ENCODE results near the gene KLHL5.

Gene KLHL5

GRCh38 chr4:39036172-39036571, 25.9 kb upstream of the KLHL5 start:
- Mint-ChIP-seq H3K36me3 (no peaks in the 10 kb centered on the region), H3K4me1 (peaks cover 14 to 53% of the 10 kb centered on the region in 2 donors), H3K27me3 (no peaks in the 10 kb centered on the region), H3K9me3 (no peaks in the 10 kb centered on the region), H3K27ac (no peak overlapping the region), H3K4me3 (no peak overlapping the region)
- ATAC-seq (replicated peaks), result no peak
- no peak for DNase-seq

GRCh38 chr4:39037491-39037825, 24.6 kb upstream of the KLHL5 start:
- no peaks in the 10 kb centered on the region for H3K9me3 Mint-ChIP-seq
- peaks cover 17 to 58% of the 10 kb centered on the region in 2 donors for H3K4me1 Mint-ChIP-seq
- no peak for ATAC-seq (replicated peaks)
- no peaks in the 10 kb centered on the region for H3K27me3 Mint-ChIP-seq
- no peaks in the 10 kb centered on the region for H3K36me3 Mint-ChIP-seq
- no peak overlapping the region for H3K4me3 Mint-ChIP-seq
- H3K27ac Mint-ChIP-seq, result peak overlapping the region; percentile 85
- no peak for DNase-seq

- Mint-ChIP-seq H3K9me3 (no peaks in the 10 kb centered on the region), H3K4me3 (no peak overlapping the region), H3K27me3 (no peaks in the 10 kb centered on the region), H3K27ac (peak overlapping the region; percentile 85), H3K4me1 (peaks cover 18 to 56% of the 10 kb centered on the region in 2 donors), H3K36me3 (no peaks in the 10 kb centered on the region)
- no peak for DNase-seq
- no peak for ATAC-seq (replicated peaks)
These were observed 24.1 kb upstream of the KLHL5 start for GRCh38 chr4:39037941-39038340.

GRCh38 chr4:39039108-39039507, 22.9 kb upstream of the KLHL5 start:
- Mint-ChIP-seq H3K27me3 (no peaks in the 10 kb centered on the region), H3K27ac (no peak overlapping the region), H3K9me3 (no peaks in the 10 kb centered on the region), H3K4me3 (no peak overlapping the region), H3K4me1 (peaks cover 27 to 59% of the 10 kb centered on the region in 2 donors), H3K36me3 (no peaks in the 10 kb centered on the region)
- no peak for ATAC-seq (replicated peaks)
- DNase-seq, result no peak

GRCh38 chr4:39042366-39042765, 19.7 kb upstream of the KLHL5 start:
- DNase-seq (no peak), ATAC-seq (replicated peaks) (no peak)
- no peaks in the 10 kb centered on the region for H3K27me3 Mint-ChIP-seq
- H3K4me3 Mint-ChIP-seq, result peak overlapping the region in 1 of 2 donors; percentile 0
- H3K36me3 Mint-ChIP-seq, result peaks cover 4 to 5% of the 10 kb centered on the region in 2 donors
- peaks cover 27 to 60% of the 10 kb centered on the region in 2 donors for H3K4me1 Mint-ChIP-seq
- H3K27ac Mint-ChIP-seq, result peak overlapping the region; percentile 15
- no peaks in the 10 kb centered on the region for H3K9me3 Mint-ChIP-seq

GRCh38 chr4:39043058-39043860, 18.8 kb upstream of the KLHL5 start:
- DNase-seq (no peak), ATAC-seq (replicated peaks) (no peak)
- Mint-ChIP-seq H3K4me1 (peaks cover 26 to 60% of the 10 kb centered on the region in 2 donors), H3K27ac (peak overlapping the region; percentile 95), H3K27me3 (no peaks in the 10 kb centered on the region), H3K36me3 (peaks cover 4 to 12% of the 10 kb centered on the region in 2 donors), H3K9me3 (no peaks in the 10 kb centered on the region), H3K4me3 (peak overlapping the region; percentile 85 to 86)

GRCh38 chr4:39043861-39044363, 18.1 kb upstream of the KLHL5 start:
- no peak for DNase-seq
- Mint-ChIP-seq H3K36me3 (peaks cover 4 to 15% of the 10 kb centered on the region in 2 donors), H3K9me3 (no peaks in the 10 kb centered on the region), H3K4me3 (peak overlapping the region; percentile 85 to 86), H3K27me3 (no peaks in the 10 kb centered on the region), H3K4me1 (peaks cover 29 to 62% of the 10 kb centered on the region in 2 donors), H3K27ac (peak overlapping the region; percentile 95)
- peak; percentile 28 to 35 for ATAC-seq (replicated peaks)

- DNase-seq, result peak; percentile 94
- H3K4me3 Mint-ChIP-seq, result peak overlapping the region; percentile 85 to 86
- no peaks in the 10 kb centered on the region for H3K9me3 Mint-ChIP-seq
- H3K27me3 Mint-ChIP-seq, result no peaks in the 10 kb centered on the region
- H3K27ac Mint-ChIP-seq, result peak overlapping the region; percentile 95
- ATAC-seq (replicated peaks), result peak; percentile 85 to 87
- peaks cover 29 to 58% of the 10 kb centered on the region in 2 donors for H3K4me1 Mint-ChIP-seq
- H3K36me3 Mint-ChIP-seq, result peaks cover 4 to 15% of the 10 kb centered on the region in 2 donors
These were observed 17.6 kb upstream of the KLHL5 start for GRCh38 chr4:39044364-39044955.

GRCh38 chr4:39044956-39045826, 16.8 kb upstream of the KLHL5 start:
- peak overlapping the region; percentile 95 for H3K27ac Mint-ChIP-seq
- ATAC-seq (replicated peaks) (peak; percentile 35 to 38), DNase-seq (no peak)
- no peaks in the 10 kb centered on the region for H3K9me3 Mint-ChIP-seq
- H3K36me3 Mint-ChIP-seq, result peaks cover 4 to 15% of the 10 kb centered on the region in 2 donors
- H3K4me1 Mint-ChIP-seq, result peaks cover 29 to 54% of the 10 kb centered on the region in 2 donors
- no peaks in the 10 kb centered on the region for H3K27me3 Mint-ChIP-seq
- H3K4me3 Mint-ChIP-seq, result peak overlapping the region; percentile 85 to 90

- ATAC-seq (replicated peaks) (no peak), DNase-seq (no peak)
- H3K9me3 Mint-ChIP-seq, result no peaks in the 10 kb centered on the region
- peaks cover 4 to 18% of the 10 kb centered on the region in 2 donors for H3K36me3 Mint-ChIP-seq
- H3K4me1 Mint-ChIP-seq, result peaks cover 33 to 59% of the 10 kb centered on the region in 2 donors
- no peaks in the 10 kb centered on the region for H3K27me3 Mint-ChIP-seq
- H3K27ac Mint-ChIP-seq, result peak overlapping the region; percentile 87
- H3K4me3 Mint-ChIP-seq, result peak overlapping the region; percentile 85 to 90
These were observed 16.2 kb upstream of the KLHL5 start for GRCh38 chr4:39045827-39046221.

- no peaks in the 10 kb centered on the region for H3K9me3 Mint-ChIP-seq
- peak overlapping the region; percentile 85 to 90 for H3K4me3 Mint-ChIP-seq
- ATAC-seq (replicated peaks) (no peak), DNase-seq (no peak)
- peaks cover 34 to 63% of the 10 kb centered on the region in 2 donors for H3K4me1 Mint-ChIP-seq
- H3K36me3 Mint-ChIP-seq, result peaks cover 4 to 21% of the 10 kb centered on the region in 2 donors
- H3K27me3 Mint-ChIP-seq, result no peaks in the 10 kb centered on the region
- peak overlapping the region; percentile 87 for H3K27ac Mint-ChIP-seq
These were observed 15.8 kb upstream of the KLHL5 start for GRCh38 chr4:39046249-39046648.

- H3K27me3 Mint-ChIP-seq, result no peaks in the 10 kb centered on the region
- DNase-seq (no peak), ATAC-seq (replicated peaks) (no peak)
- no peak overlapping the region for H3K27ac Mint-ChIP-seq
- peaks cover 4 to 21% of the 10 kb centered on the region in 2 donors for H3K36me3 Mint-ChIP-seq
- peaks cover 32 to 64% of the 10 kb centered on the region in 2 donors for H3K4me1 Mint-ChIP-seq
- no peaks in the 10 kb centered on the region for H3K9me3 Mint-ChIP-seq
- no peak overlapping the region for H3K4me3 Mint-ChIP-seq
These were observed 14.4 kb upstream of the KLHL5 start for GRCh38 chr4:39047681-39048080.

GRCh38 chr4:39048311-39048710, 13.7 kb upstream of the KLHL5 start:
- Mint-ChIP-seq H3K36me3 (peaks cover 4 to 21% of the 10 kb centered on the region in 2 donors), H3K4me3 (no peak overlapping the region), H3K4me1 (peaks cover 32 to 65% of the 10 kb centered on the region in 2 donors), H3K27me3 (no peaks in the 10 kb centered on the region), H3K27ac (peak overlapping the region; percentile 25), H3K9me3 (no peaks in the 10 kb centered on the region)
- ATAC-seq (replicated peaks) (no peak), DNase-seq (no peak)

- Mint-ChIP-seq H3K27me3 (no peaks in the 10 kb centered on the region), H3K4me1 (peaks cover 30 to 67% of the 10 kb centered on the region in 2 donors), H3K27ac (no peak overlapping the region), H3K36me3 (peaks cover 4 to 21% of the 10 kb centered on the region in 2 donors), H3K9me3 (no peaks in the 10 kb centered on the region), H3K4me3 (no peak overlapping the region)
- DNase-seq (no peak), ATAC-seq (replicated peaks) (no peak)
These were observed 11.4 kb upstream of the KLHL5 start for GRCh38 chr4:39050590-39050989.
